Esophagus squamous epithelium (tissue), 5 donors: ENCODE results near the gene IFNA16. TPM values are rescaled to one million over a fixed set of nuclear protein-coding genes. Genes with fewer than 3 reads are reported as not detected.
"Not testable (repeated sequence)": the region's sequence is repeated elsewhere in the genome, so short reads cannot be mapped to it uniquely, and the experiment has no call there.

Experiments
- DNase-seq: peaks from one replicate; lab custom pipeline; 2025; lab: John Stamatoyannopoulos, UW
- H3K27ac ChIP-seq, 4 donors: fragments of 200-600 bp; sonication (generic); one replicate each; pipeline ENCODE4 v1.5.1; 2016 to 2019; ENCODE audit warnings: mild to moderate bottlenecking in 1 of 4
- H3K27me3 ChIP-seq, 4 donors: fragments of 200-600 bp; sonication (generic); 1 replicate in 3 of 4; 2 replicates in 1 of 4; pipeline versions ENCODE4 v1.5.1 to v1.6.0; 2017 to 2021; ENCODE audit warnings: antibody characterized with exemption in 1 of 4
- H3K36me3 ChIP-seq, 3 donors: fragments of 200-600 bp; sonication (generic); one replicate each; pipeline ENCODE4 v1.5.1; 2016 to 2019
- H3K4me1 ChIP-seq, 3 donors: fragments of 200-600 bp; sonication (generic); one replicate each; pipeline ENCODE4 v1.5.1; 2017 to 2019
- H3K4me3 ChIP-seq, 4 donors: fragments of 200-600 bp; sonication (generic); 1 replicate in 3 of 4; 2 replicates in 1 of 4; pipeline ENCODE4 v1.5.1; 2016 to 2019; ENCODE audit warnings: mild to moderate bottlenecking in 2 of 4, moderate library complexity in 1 of 4
- H3K9me3 ChIP-seq, 3 donors: fragments of 200-600 bp; sonication (generic); one replicate each; pipeline ENCODE4 v1.5.1; 2016 to 2019
- POLR2A ChIP-seq, 4 donors: fragments of 450-650 bp; IDR thresholded peaks; one replicate each; pipeline ENCODE4 v1.6.1; 2017; ENCODE audit warnings: antibody characterized with exemption in 4 of 4, mild to moderate bottlenecking in 4 of 4, moderate library complexity in 3 of 4
- WGBS, 2 donors: methylation state at CpG; one replicate each; pipeline ENCODE4 v1.1.5; 2018; 5-methylcytosine and 5-hydroxymethylcytosine counted together
- intact Hi-C: fragments of 100-400 bp; cut with DNase I; formaldehyde crosslinking; loops from one replicate; pipeline ENCODE4 v1.15.0; 2022
- total RNA-seq, 4 donors: library from RNA; depleted of rRNA; stranded (reverse); fragments of >200 nt; gene quantifications; one replicate each; pipeline ENCODE4 v1.1.0, GENCODE V29; 2016
- TF ChIP-seq, protein P1 (sequence below), 6 experiments: fragments of 450-650 bp in 4 of 6; fragments of 200-600 bp in 2 of 6; sonication (generic) in 2 of 6; IDR thresholded peaks; one replicate each; pipeline ENCODE4 v1.5.1; 2016 to 2019; ENCODE audit warnings: antibody characterized with exemption in 6 of 6, mild to moderate bottlenecking in 4 of 6, moderate library complexity in 4 of 6
- donor health status: DM: yes; HTN: yes; CAD: no.

Gene IFNA16
- total RNA-seq, 4 donors from 2014 or later = not detected

DNA sequence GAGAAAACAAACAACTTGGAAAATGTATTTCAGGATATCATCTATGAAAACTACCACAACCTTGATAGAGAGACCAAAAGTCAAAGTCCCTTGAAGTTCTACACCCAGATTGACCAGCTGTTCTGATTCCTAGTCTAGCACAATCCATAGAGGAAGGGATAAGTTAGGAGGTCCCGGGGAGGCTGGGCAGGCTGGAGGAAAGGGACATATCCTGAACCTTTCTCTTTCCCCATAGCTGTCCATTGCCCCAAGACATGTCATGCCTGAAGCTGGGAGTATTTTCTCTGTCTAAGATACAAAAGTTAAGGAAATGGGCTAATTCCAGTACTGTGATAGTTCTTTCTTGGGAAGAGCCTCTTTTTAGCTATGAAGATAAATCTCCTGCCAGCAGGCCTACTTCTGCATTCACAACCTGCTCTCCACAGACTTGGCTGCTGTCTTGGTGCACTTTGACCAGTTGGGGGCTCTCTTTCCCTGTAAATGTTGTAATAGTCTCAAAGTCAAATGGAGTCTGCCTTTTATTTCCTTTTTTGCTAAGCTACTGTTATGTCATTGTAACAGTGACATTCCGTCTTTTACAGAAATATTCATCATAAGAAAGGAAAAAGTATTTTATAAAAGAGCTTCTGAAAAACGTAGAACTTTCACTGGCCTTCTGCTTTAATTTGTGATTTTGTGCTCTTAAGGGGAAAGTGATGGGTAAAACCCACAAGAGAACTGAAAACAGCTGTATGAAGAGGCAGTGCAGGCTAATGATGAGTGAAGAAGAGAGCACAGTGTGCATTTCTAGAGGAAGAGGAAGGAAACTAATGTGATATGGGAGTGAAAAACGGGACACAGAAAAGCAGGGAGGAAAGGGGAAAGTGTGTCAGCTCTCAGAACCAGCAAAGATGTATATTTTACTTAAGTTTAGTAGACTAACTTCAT, 34.0 kb downstream of the IFNA16 start:
- H3K4me3 ChIP-seq, H3K36me3 ChIP-seq, H3K9me3 ChIP-seq, H3K27ac ChIP-seq, intact Hi-C loops, H3K27me3 ChIP-seq, DNase-seq, H3K4me1 ChIP-seq: not testable (repeated sequence)
- TF ChIP-seq, protein P1, sequence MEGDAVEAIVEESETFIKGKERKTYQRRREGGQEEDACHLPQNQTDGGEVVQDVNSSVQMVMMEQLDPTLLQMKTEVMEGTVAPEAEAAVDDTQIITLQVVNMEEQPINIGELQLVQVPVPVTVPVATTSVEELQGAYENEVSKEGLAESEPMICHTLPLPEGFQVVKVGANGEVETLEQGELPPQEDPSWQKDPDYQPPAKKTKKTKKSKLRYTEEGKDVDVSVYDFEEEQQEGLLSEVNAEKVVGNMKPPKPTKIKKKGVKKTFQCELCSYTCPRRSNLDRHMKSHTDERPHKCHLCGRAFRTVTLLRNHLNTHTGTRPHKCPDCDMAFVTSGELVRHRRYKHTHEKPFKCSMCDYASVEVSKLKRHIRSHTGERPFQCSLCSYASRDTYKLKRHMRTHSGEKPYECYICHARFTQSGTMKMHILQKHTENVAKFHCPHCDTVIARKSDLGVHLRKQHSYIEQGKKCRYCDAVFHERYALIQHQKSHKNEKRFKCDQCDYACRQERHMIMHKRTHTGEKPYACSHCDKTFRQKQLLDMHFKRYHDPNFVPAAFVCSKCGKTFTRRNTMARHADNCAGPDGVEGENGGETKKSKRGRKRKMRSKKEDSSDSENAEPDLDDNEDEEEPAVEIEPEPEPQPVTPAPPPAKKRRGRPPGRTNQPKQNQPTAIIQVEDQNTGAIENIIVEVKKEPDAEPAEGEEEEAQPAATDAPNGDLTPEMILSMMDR (IDR thresholded peaks at IDR 0.05) = peak in 2 of 6 experiments; percentile 19 to 30
- WGBS, 2 donors = 38 to 47% methylated on average over 4 of the region's 4 CpGs

DNA sequence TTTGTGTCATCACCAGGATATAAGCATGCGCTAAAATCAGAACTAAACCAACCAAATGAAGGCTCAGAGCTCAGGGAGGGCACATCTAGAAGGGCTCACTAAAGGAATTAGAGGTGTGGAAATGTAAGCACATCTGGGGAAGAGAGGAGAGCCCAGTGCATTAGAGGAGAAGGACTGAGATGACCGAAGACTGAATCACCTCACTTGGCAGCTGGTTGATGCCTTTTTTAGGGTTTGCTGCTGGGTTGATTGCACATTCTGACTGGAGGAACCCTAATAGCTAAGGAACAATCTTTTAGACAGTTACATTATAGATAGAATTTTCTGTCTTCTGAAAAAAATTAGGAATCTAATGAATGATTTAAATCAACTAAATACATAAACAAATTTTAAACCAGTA, 42.4 kb downstream of the IFNA16 start:
- no peak overlapping the region for H3K4me3 ChIP-seq
- TF ChIP-seq, protein P1 (IDR thresholded peaks at IDR 0.05) = no peak
- no peak for TF ChIP-seq POLR2A (IDR thresholded peaks at IDR 0.05)
- intact Hi-C loops = no loop called here
- H3K27ac ChIP-seq = no peak overlapping the region
- no peaks in the 10 kb centered on the region for H3K27me3 ChIP-seq
- no peak for DNase-seq
- no peaks in the 10 kb centered on the region for H3K36me3 ChIP-seq
- no peaks in the 10 kb centered on the region for H3K9me3 ChIP-seq
- H3K4me1 ChIP-seq = no peaks in the 10 kb centered on the region
- 75 to 78% methylated on average over 2 of the region's 2 CpGs for WGBS, 2 donors

DNA sequence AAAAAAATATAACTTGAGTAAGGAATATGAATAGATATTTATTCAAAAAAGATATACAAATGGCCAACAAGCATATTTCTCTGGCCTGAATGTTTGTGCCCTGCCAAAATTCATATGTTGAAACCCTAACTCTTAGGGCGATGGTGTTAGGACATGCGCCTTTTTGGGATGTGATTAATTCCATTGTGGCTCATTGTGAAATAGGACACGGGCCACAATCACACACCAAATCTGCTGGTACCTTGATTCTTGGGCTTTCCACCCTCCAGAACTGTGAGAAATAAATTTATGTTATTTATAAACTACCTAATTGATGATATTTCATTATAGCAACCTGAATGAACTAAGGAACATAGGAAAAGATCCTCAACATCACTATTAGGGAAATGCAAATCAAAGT, 45.0 kb downstream of the IFNA16 start:
- H3K27me3 ChIP-seq = no peaks in the 10 kb centered on the region
- H3K27ac ChIP-seq = no peak overlapping the region
- TF ChIP-seq POLR2A (IDR thresholded peaks at IDR 0.05) = no peak
- TF ChIP-seq, protein P1 (IDR thresholded peaks at IDR 0.05) = no peak
- intact Hi-C loops = no loop called here
- H3K4me3 ChIP-seq = no peak overlapping the region
- 79 to 83% methylated on average over 3 of the region's 3 CpGs for WGBS, 2 donors
- H3K4me1 ChIP-seq = no peaks in the 10 kb centered on the region
- DNase-seq = no peak
- no peaks in the 10 kb centered on the region for H3K9me3 ChIP-seq
- H3K36me3 ChIP-seq = no peaks in the 10 kb centered on the region

DNA sequence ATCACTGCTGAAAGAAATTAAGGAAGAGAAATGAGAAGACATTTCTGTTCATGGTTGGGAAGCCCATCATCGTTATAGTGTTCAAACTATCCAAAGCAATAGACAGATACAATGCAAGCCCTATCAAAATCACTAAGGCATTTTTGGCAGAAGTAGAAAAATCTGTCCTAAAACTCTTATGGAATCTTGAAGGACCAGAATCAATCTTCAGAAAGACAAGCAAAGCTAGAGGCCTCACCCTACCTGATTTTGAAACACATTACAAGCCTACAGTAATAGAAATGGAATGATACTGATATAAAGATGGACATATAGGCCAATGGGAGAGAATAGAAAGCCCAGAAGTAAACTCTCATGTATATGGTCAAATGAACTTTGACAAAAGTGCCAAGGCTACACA, 45.8 kb downstream of the IFNA16 start:
- Histone ChIP-seq H3K36me3 (no peaks in the 10 kb centered on the region), H3K27ac (no peak overlapping the region), H3K27me3 (no peaks in the 10 kb centered on the region), H3K9me3 (no peaks in the 10 kb centered on the region), H3K4me1 (no peaks in the 10 kb centered on the region), H3K4me3 (no peak overlapping the region)
- WGBS, 2 donors = 81 to 90% methylated on average over 1 of the region's 1 CpG
- no peak for DNase-seq
- TF ChIP-seq, protein P1 (IDR thresholded peaks at IDR 0.05) = no peak
- no peak for TF ChIP-seq POLR2A (IDR thresholded peaks at IDR 0.05)
- intact Hi-C loops = no loop called here

DNA sequence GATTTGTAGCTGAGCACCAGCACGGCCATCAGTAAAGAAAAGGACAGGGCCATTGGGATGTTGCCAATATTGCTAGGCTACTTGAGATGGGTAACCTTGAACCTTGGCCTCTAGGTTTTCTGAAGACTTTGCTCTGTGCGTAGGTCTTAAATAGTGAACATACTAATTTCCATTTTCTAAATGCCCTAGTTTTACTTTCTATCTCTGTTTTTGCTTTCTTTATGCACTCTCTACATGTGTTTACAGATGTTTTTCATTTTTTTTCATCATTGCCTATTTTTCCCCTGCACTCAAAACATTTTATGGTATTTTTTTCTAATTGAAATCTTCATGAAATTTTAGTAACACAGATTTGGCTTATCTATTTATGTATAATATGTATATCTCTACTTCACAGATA, 50.6 kb downstream of the IFNA16 start, which contains the start of gene IFNA21:
TSS of gene IFNA21 (minus strand) at position 101 of the 400 bp plus-strand sequence. CDS start at position 53, 48 bp downstream.
- H3K36me3 ChIP-seq = not testable (repeated sequence)
- WGBS, 2 donors = 93% methylated on average over 2 of the region's 2 CpGs

More for the DNA sequence above, 50.6 kb downstream of the IFNA16 start, which contains the start of gene IFNA21:
- DNase-seq, H3K4me3 ChIP-seq, H3K9me3 ChIP-seq, H3K27me3 ChIP-seq, intact Hi-C loops, H3K27ac ChIP-seq, H3K4me1 ChIP-seq: not testable (repeated sequence)

Other genes starting within 250 kb of the IFNA16 start
- gene HACD4, start 185.7 kb downstream of the IFNA16 start, total RNA-seq = 1 to 10 TPM in 3 of 4 donors, under 1 TPM in 1; 0.97 to 3.8 (median 2.5) TPM
- gene IFNB1, start 139.4 kb downstream of the IFNA16 start, total RNA-seq = not detected
- gene IFNW1, start 75.5 kb downstream of the IFNA16 start, total RNA-seq = not detected
- gene IFNA21, start 50.7 kb downstream of the IFNA16 start, total RNA-seq = not detected
- not detected for gene IFNA4, start 29.7 kb downstream of the IFNA16 start, total RNA-seq
- gene IFNA7, start 15.1 kb downstream of the IFNA16 start, total RNA-seq = not detected
- gene IFNA10, start 10.2 kb downstream of the IFNA16 start, total RNA-seq = not detected
- not detected for gene IFNA17, start 10.9 kb upstream of the IFNA16 start, total RNA-seq
- not detected for gene IFNA14, start 22.7 kb upstream of the IFNA16 start, total RNA-seq
- not detected for gene IFNA5, start 88.0 kb upstream of the IFNA16 start, total RNA-seq
- gene KLHL9, start 118.1 kb upstream of the IFNA16 start, total RNA-seq = 10 to 100 TPM in 3 of 4 donors, 1 to 10 TPM in 1; 6.6 to 21.2 (median 13.5) TPM
- not detected for gene IFNA6, start 133.6 kb upstream of the IFNA16 start, total RNA-seq
- gene IFNA13, start 150.7 kb upstream of the IFNA16 start, total RNA-seq = not detected
- gene IFNA2, start 168.1 kb upstream of the IFNA16 start, total RNA-seq = not detected
- gene IFNA8, start 191.8 kb upstream of the IFNA16 start, total RNA-seq = not detected
- not detected for gene IFNA1, start 223.1 kb upstream of the IFNA16 start, total RNA-seq